HG03342 (cell line): ENCODE measurements around the gene GPR17.
A peak's percentile ranks its signal among the peaks of the same experiment; 100 is the strongest.

Experiments
- ATAC-seq: cut with Tn5 transposase; IDR thresholded peaks from one replicate; pipeline ENCODE4 v1.9.1; 2021; ENCODE audit warnings: mild to moderate bottlenecking, moderate library complexity; ENCODE audit not compliant: unreplicated experiment

Gene GPR17

GRCh38 chr2:127640082-127641072, 5.6 kb upstream of the GPR17 start:
- peak; percentile 39 for ATAC-seq

GRCh38 chr2:127641133-127641532, 4.8 kb upstream of the GPR17 start:
- ATAC-seq = no peak

DNA sequence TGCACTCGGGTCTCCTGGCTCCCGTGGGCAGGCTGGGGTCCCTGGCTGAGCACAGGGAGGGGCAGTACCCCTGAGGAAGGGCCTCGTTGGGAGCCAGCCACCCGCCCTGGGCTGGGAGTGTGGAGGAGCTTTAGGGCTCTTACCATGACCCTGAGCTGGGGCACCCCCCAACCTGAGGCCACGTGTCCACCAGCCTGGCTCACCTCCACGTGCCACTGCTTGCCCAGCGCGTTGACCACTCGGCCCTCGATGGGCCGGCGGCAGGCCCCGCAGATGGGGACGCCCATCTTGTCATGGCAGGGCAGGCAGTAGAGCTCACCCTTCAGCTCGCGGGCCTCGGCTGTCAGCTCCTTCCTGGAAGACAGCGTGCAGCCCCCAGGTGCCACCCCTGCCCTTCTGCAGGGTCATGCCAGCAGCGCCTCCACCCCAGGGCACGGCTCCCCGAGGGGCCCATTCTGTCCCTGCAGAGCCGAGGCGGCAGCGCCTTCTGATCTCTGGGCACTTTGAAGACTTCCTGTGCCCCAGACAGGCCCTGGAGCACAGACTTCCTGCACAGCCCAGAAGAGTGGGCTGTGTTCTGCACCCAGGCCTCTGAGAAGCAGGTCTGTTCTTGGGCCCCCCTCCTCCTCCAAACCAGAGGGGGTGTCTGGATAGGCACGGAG, 4.0 kb upstream of the GPR17 start:
- no peak for ATAC-seq

DNA sequence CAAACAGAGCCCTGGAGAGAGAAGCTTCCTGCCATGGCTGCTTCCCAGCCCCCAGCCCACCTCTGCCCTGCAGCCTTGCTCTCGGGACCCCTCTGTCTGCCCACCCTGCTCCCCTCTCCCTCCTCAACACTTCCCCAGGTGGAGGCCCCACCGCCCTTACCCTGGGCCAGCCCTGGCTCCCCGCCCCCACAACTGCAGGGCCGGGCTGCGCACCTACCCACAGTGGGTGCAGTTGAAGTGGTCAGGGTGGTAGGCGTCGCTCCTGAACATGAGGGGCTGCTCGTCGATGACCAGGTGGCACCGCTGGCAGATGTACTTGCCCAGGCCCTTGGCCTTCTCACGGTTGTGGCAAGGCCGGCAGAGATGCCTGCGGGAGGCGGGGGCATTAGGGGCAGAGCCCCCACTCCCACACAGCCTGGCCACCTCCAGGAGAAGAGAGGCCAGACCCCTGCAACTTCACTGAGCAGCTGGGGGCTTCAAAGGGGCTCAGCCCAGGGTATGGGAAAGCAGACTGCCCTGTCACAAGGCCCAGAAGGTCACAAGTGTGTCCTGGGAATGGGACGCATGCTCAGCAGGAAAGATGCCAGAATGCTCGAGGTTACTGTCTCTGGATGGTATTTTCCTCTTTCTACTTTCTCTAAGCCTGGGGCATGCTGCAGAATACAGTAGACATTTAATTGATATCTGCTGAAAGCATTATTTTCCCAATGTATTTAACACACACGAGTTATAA, 3.1 kb upstream of the GPR17 start:
- no peak for ATAC-seq

GRCh38 chr2:127643439-127644065, 2.4 kb upstream of the GPR17 start:
- no peak for ATAC-seq

GRCh38 chr2:127644066-127645025, 1.6 kb upstream of the GPR17 start:
- no peak for ATAC-seq

DNA sequence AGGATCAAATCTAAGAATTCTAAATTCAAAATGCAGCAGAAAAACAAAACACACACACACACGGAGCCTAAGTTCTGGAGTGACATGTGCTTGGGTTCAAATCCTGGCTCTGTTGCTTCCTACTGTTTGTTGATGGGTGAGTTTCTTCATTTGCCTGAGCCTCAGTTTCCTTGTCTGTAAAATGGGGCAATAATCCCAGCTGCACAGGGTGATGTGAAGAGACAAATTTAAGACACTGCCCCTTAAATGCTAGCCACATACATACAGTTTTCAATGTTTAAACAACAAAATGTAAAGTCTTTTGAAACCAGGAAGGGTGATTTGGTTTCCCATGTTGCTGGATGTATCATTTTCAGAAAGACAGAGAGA, 943 bp upstream of the GPR17 start:
- no peak for ATAC-seq

GRCh38 chr2:127646487-127647241, 711 bp downstream of the GPR17 start:
- no peak for ATAC-seq

DNA sequence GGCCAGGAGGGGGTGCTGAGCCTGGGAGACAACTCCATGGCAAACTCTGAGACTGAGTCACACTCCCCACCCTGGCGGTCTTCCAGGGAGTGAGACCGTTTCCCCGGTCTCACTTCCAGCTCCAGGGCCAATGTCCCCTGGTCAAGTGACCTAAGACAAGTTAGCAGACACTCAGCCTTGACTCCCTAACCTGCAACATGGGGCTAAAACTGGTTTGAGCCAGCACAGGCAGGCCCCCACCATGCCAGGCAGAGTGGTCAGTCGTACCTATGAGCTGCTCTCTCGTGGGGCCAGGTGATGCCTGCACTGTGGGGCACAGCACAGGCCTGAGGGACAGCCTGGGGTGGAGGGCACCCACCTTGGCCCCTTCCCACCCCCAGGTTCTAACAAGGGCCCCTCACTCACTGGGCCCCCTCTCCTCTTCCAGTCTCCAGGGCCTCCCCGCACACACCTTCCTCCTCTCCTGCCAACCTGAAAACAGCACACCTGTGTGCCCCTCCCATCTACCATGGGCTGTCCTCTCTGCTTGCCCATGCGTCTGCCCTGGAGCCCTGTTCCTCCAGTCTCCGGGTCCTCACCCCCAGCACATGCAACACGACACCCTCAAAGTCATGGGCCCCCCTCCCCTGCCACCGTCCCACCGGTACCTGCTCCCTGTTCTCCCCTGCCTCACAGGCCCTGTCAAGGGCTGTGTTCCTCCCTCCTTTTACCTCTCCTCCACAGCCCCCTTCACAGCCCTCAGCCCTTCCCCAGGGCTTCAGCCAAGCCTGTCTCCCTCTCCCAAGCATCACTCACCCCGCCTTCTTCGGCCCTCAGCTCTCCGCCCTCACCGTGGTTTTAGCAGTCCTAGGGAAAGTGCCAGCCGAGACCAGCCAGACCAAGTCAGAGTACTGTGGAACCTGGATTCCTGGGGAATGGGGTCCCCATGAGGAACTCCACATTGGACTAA, 1.6 kb downstream of the GPR17 start:
- no peak for ATAC-seq

DNA sequence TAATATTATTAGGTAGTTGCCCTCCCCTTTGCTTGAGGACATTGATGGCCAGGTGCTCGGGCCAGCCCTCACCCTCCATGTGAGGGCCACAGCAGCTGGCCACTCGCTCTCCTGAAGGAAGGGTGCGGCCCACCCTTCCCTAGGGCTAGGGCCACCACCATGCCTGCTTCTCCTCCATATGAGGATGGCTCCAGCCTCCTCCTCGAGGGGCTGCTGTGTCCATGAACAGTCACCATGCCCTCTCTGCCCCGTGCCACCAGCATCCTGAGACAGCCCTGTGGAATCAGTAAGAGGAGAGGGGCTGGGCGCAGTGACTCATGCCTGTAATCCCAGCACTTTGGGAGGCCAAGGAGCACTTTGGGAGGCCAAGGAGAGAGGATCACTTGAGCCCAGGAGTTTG, 2.4 kb downstream of the GPR17 start:
- no peak for ATAC-seq

- ATAC-seq = no peak
Measured at GRCh38 chr2:127649100-127649611, 3.2 kb downstream of the GPR17 start.

DNA sequence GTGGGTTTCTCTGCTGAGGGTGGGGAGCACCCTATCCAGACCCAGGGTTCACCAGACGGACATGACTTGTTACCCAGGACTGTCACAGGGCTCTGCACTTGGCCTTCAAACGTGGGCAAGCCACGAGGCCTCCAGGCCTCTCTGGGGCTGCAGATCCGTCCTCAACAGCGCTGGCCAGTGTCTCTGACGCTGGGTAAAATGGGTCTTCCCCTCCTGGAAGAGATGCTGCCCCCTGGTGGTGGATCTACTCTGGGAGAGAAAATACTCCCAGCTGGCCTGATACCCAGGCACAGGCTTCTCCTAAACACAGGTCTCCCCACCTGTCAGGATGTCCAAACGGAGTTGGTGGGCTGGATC, 3.7 kb downstream of the GPR17 start:
- ATAC-seq = peak; percentile 60

GRCh38 chr2:127650041-127650784, 4.3 kb downstream of the GPR17 start:
- no peak for ATAC-seq

- ATAC-seq = no peak
Measured at GRCh38 chr2:127650785-127651380, 4.9 kb downstream of the GPR17 start.

DNA sequence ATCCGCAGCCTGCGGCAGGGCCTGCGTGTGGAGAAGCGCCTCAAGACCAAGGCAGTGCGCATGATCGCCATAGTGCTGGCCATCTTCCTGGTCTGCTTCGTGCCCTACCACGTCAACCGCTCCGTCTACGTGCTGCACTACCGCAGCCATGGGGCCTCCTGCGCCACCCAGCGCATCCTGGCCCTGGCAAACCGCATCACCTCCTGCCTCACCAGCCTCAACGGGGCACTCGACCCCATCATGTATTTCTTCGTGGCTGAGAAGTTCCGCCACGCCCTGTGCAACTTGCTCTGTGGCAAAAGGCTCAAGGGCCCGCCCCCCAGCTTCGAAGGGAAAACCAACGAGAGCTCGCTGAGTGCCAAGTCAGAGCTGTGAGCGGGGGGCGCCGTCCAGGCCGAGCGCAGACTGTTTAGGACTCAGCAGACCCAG, 5.4 kb downstream of the GPR17 start:
- ATAC-seq = no peak

- no peak for ATAC-seq
Measured at GRCh38 chr2:127651971-127652550, 6.1 kb downstream of the GPR17 start.
